B cell (primary cell): ENCODE data around the gene S100A5. TPM values are rescaled to one million over a fixed set of nuclear protein-coding genes. Genes with fewer than 3 reads are reported as not detected.

ENCODE experiments used
- ATAC-seq: fragments of 200-7000 bp; cut with Tn5 transposase; one replicate; pipeline ENCODE4 v1.10.0; 2021; ENCODE audit warnings: low read depth, mild to moderate bottlenecking, moderate number of reproducible peaks, moderate library complexity
- CTCF ChIA-PET: fragments of 350-600 bp; sonication (Branson Sonifier 250); formaldehyde crosslinking; loops from one replicate; lab custom pipeline; 2021; ENCODE audit warnings: antibody characterized with exemption, inconsistent platforms; lab: Charles Lee
- POLR2A ChIA-PET: fragments of 350-600 bp; sonication (Branson Sonifier 250); formaldehyde crosslinking; loops from one replicate; lab custom pipeline; 2021; ENCODE audit warnings: antibody characterized with exemption; lab: Charles Lee
- DNase-seq: peaks from one replicate; pipeline ENCODE4 v3.0.0; 2013
- H2AFZ ChIP-seq: 2 replicates; pipeline ENCODE4 v1.6.1; 2012; ENCODE audit warnings: mild to moderate bottlenecking, low read depth, low read length; ENCODE audit not compliant: insufficient read depth, poor library complexity, severe bottlenecking
- H3K27ac ChIP-seq, 2 donors: 1 replicate in 1 of 2; 2 replicates in 1 of 2; pipeline ENCODE4 v1.5.1; 2012 to 2013; ENCODE audit warnings: low read length in 2 of 2, mild to moderate bottlenecking in 2 of 2, moderate library complexity in 1 of 2
- H3K27me3 ChIP-seq, 4 experiments: fragments of 200-600 bp in 1 of 4; sonication (generic) in 1 of 4; replicated peaks in 1 of 4; 1 replicate in 2 of 4; 2 replicates in 2 of 4; pipeline versions ENCODE4 v1.6.1 to v1.7.0; 2013 to 2016; ENCODE audit warnings: low read length in 3 of 4, mild to moderate bottlenecking in 2 of 4, mixed read lengths in 1 of 4, moderate library complexity in 1 of 4; ENCODE audit not compliant: insufficient read depth in 4 of 4, control insufficient read depth in 3 of 4; ENCODE audit errors: control extremely low read depth in 1 of 4
- H3K36me3 ChIP-seq, 2 experiments: replicated peaks in 1 of 2; 1 replicate in 1 of 2; 2 replicates in 1 of 2; pipeline versions ENCODE4 v1.6.1 to v1.7.1; 2013; ENCODE audit warnings: low read length in 1 of 2; ENCODE audit not compliant: insufficient read depth in 2 of 2, control insufficient read depth in 1 of 2; ENCODE audit errors: control extremely low read depth in 1 of 2, extremely low read depth in 1 of 2
- H3K4me1 ChIP-seq, 2 donors: fragments of 200-600 bp in 1 of 2; sonication (generic) in 1 of 2; 1 replicate in 1 of 2; 2 replicates in 1 of 2; pipeline versions ENCODE4 v1.5.1 to v1.6.1; 2013 to 2017; ENCODE audit warnings: low read length in 2 of 2; ENCODE audit not compliant: control insufficient read depth in 2 of 2, insufficient read depth in 2 of 2
- H3K4me2 ChIP-seq: replicated peaks from 2 replicates; pipeline ENCODE3; 2012; ENCODE audit warnings: mild to moderate bottlenecking, low read depth, low read length; ENCODE audit not compliant: poor library complexity, severe bottlenecking
- H3K4me3 ChIP-seq, 5 experiments: fragments of 200-600 bp in 1 of 5; sonication (generic) in 1 of 5; 1 replicate in 3 of 5; 2 replicates in 2 of 5; pipeline versions ENCODE4 v1.5.1 to v1.7.0; 2011 to 2016; ENCODE audit warnings: low read length in 4 of 5, mild to moderate bottlenecking in 4 of 5, low read depth in 2 of 5, control low read depth in 1 of 5, moderate library complexity in 1 of 5; ENCODE audit not compliant: insufficient read depth in 1 of 5; ENCODE audit errors: control extremely low read depth in 1 of 5, extremely low read depth in 1 of 5
- H3K79me2 ChIP-seq: fragments of 200-600 bp; sonication (generic); one replicate; pipeline ENCODE4 v1.6.0; 2016; ENCODE audit warnings: low read length; ENCODE audit not compliant: control insufficient read depth, insufficient read depth
- H3K9ac ChIP-seq: fragments of 200-600 bp; sonication (generic); 2 replicates; pipeline ENCODE4 v1.6.1; 2017; ENCODE audit warnings: mild to moderate bottlenecking, low read length, moderate library complexity
- H3K9me3 ChIP-seq, 3 donors: one replicate each; pipeline versions ENCODE4 v1.6.1 to v1.7.1; 2013; ENCODE audit warnings: low read length in 2 of 3; ENCODE audit not compliant: control insufficient read depth in 2 of 3, insufficient read depth in 1 of 3; ENCODE audit errors: control extremely low read depth in 1 of 3
- H4K20me1 ChIP-seq: 2 replicates; pipeline ENCODE4 v1.6.0; 2012; ENCODE audit warnings: mild to moderate bottlenecking, low read length; ENCODE audit not compliant: insufficient read depth, control insufficient read depth, poor library complexity, severe bottlenecking
- H3K27ac Mint-ChIP-seq: one replicate; pipeline ENCODE4 v1.8.0; 2021; ENCODE audit warnings: mixed read lengths
- H3K27me3 Mint-ChIP-seq: one replicate; pipeline ENCODE4 v1.8.0; 2021; ENCODE audit warnings: mixed read lengths
- H3K4me1 Mint-ChIP-seq: one replicate; pipeline ENCODE4 v1.8.0; 2021; ENCODE audit warnings: mixed read lengths
- H3K4me3 Mint-ChIP-seq: one replicate; pipeline ENCODE4 v1.8.0; 2021; ENCODE audit warnings: mixed read lengths
- H3K9me3 Mint-ChIP-seq: one replicate; pipeline ENCODE4 v1.8.0; 2022; ENCODE audit warnings: mixed read lengths; ENCODE audit not compliant: insufficient read depth
- CTCF ChIP-seq: fragments of 200-600 bp; IDR thresholded peaks from one replicate; pipeline ENCODE4 v1.8.0; 2022; ENCODE audit warnings: antibody characterized with exemption, mild to moderate bottlenecking
- EZH2 ChIP-seq: IDR thresholded peaks from 2 replicates; pipeline ENCODE4 v1.6.1; 2012; ENCODE audit warnings: borderline replicate concordance, low read depth, mild to moderate bottlenecking, moderate library complexity, low read length; ENCODE audit not compliant: insufficient read depth, poor library complexity, severe bottlenecking
- WGBS: methylation state at CpG from one replicate; pipeline ENCODE4 v1.1.5; 2013; ENCODE audit warnings: missing lambda C conversion rate; ENCODE audit not compliant: insufficient coverage; 5-methylcytosine and 5-hydroxymethylcytosine counted together
- intact Hi-C: fragments of 100-400 bp; cut with micrococcal nuclease; formaldehyde crosslinking; loops from one replicate; pipeline ENCODE4 v1.10.0; 2022
- polyA plus RNA-seq: library from polyadenylated mRNA; depleted of rRNA; stranded (reverse); fragments of >200 nt; gene quantifications from 2 replicates; pipeline ENCODE4 v1.2.3, GENCODE V29; 2012
- total RNA-seq, 2 donors: library from RNA; stranded (reverse); fragments of 120-200 nt in 1 of 2; gene quantifications; 1 replicate in 1 of 2; 2 replicates in 1 of 2; pipeline versions ENCODE4 v1.2.3 to v1.2.4, GENCODE V29; 2013 to 2022

The S100A5 gene
- total and polyA plus RNA-seq, 2 donors (not counting 1 experiment from before 2014, with no cell fraction given): 0.64 TPM; not detected in 1

GRCh38 chr1:153527683-153528040, 13.1 kb downstream of the S100A5 start:
- DNase-seq (no peak), ATAC-seq (no peak)
- POLR2A ChIA-PET: no interaction called here
- Mint-ChIP-seq H3K27me3 (peaks cover 1% of the 10 kb centered on the region), H3K4me3 (no peak overlapping the region), H3K9me3 (no peaks in the 10 kb centered on the region), H3K27ac (no peak overlapping the region), H3K4me1 (peaks cover 6% of the 10 kb centered on the region)
- WGBS: 100% methylated on average over 1 of the region's 5 CpGs
- Histone ChIP-seq H3K27ac (no peak overlapping the region), H3K79me2 (no peaks in the 10 kb centered on the region), H4K20me1 (no peaks in the 10 kb centered on the region), H3K36me3 (no peaks in the 10 kb centered on the region), H3K9ac (no peak overlapping the region), H2AFZ (no peak overlapping the region), H3K9me3 (no peaks in the 10 kb centered on the region), H3K27me3 (peaks cover 0 to 2% (median 0%) of the 10 kb centered on the region in 4 experiments), H3K4me1 (peaks cover 6 to 7% of the 10 kb centered on the region in 2 donors), H3K4me3 (no peak overlapping the region), H3K4me2 (no peak overlapping the region)
- CTCF ChIA-PET: interaction anchor here (0.6 kb wide), 1 partner anchor 41 kb away, joined by 3 read pairs; no protein-coding TSS in a partner anchor
- intact Hi-C loops: no loop called here
- TF ChIP-seq EZH2: no peak
- TF ChIP-seq CTCF: no peak

GRCh38 chr1:153527023-153527682, 13.6 kb downstream of the S100A5 start:
- Mint-ChIP-seq H3K4me1 (peaks cover 1% of the 10 kb centered on the region), H3K27ac (no peak overlapping the region), H3K4me3 (no peak overlapping the region), H3K27me3 (peaks cover 4% of the 10 kb centered on the region), H3K9me3 (no peaks in the 10 kb centered on the region)
- WGBS: 90% methylated on average over 7 of the region's 8 CpGs
- DNase-seq (no peak), ATAC-seq (no peak)
- CTCF ChIA-PET: interaction anchor here (3.2 kb wide), 1 partner anchor 46 kb away, joined by 11 read pairs; no protein-coding TSS in a partner anchor
- TF ChIP-seq CTCF (no peak), EZH2 (no peak)
- Histone ChIP-seq H3K9me3 (no peaks in the 10 kb centered on the region), H3K9ac (no peak overlapping the region), H3K79me2 (no peaks in the 10 kb centered on the region), H3K4me1 (peaks cover 1 to 2% of the 10 kb centered on the region in 2 donors), H2AFZ (no peak overlapping the region), H3K36me3 (no peaks in the 10 kb centered on the region), H4K20me1 (no peaks in the 10 kb centered on the region), H3K27ac (no peak overlapping the region), H3K4me3 (no peak overlapping the region), H3K4me2 (no peak overlapping the region), H3K27me3 (peaks cover 0 to 2% (median 0%) of the 10 kb centered on the region in 4 experiments)
- POLR2A ChIA-PET: no interaction called here
- intact Hi-C loops: no loop called here
